AG20443 (cell line): ENCODE data around the gene RFXAP.
"Not testable (repeated sequence)": the region's sequence is repeated elsewhere in the genome, so short reads cannot be mapped to it uniquely, and the experiment has no call there.

Experiments used
- DNase-seq: peaks from one replicate; pipeline ENCODE4 v3.0.0; 2012; ENCODE audit warnings: low spot score, mixed read lengths

The RFXAP gene, protein sequence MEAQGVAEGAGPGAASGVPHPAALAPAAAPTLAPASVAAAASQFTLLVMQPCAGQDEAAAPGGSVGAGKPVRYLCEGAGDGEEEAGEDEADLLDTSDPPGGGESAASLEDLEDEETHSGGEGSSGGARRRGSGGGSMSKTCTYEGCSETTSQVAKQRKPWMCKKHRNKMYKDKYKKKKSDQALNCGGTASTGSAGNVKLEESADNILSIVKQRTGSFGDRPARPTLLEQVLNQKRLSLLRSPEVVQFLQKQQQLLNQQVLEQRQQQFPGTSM

DNA sequence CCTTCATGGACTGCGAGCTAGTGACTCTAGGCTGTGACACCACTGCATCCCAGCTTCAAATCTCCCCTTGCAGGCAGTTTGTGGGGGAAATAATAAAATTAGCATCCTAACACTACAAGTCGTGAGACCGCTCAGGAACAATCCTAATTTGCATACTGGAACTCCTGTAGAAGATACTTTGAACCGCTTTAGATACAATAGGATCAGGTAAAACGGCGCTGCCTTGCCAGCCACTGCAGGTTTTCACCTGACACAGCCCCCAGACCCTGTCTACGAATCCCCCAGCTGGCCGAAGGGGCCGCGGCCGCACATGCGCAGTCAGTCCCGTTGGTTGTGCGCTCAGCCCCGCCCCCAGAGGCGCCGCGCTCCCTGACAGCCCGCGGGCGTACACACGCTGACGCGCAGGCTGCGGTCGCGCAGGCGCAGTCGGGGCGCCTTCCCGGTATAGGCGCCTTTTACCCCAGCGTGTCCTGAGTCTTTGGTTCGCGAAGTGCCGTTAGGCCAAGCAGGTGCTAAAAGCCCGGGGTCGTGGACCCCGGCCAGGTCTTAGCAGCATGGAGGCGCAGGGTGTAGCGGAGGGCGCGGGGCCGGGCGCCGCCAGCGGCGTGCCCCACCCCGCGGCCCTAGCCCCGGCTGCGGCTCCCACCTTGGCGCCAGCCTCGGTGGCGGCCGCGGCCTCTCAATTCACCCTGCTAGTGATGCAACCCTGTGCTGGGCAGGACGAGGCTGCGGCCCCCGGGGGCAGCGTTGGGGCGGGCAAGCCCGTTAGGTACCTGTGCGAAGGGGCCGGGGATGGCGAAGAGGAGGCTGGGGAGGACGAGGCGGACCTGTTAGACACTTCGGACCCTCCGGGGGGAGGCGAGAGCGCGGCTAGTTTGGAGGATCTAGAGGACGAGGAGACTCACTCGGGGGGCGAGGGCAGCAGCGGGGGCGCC, at the start of gene RFXAP:
RFXAP (plus strand) TSS at position 419 of the 935 bp plus-strand sequence; CDS start at position 555, 136 bp downstream.
- DNase-seq = peak; percentile 100

- no peak for DNase-seq
These were observed 49.5 kb upstream of the RFXAP start for GRCh38 chr13:36769545-36769944.

GRCh38 chr13:36770741-36771140, 48.3 kb upstream of the RFXAP start:
- no peak for DNase-seq

DNA sequence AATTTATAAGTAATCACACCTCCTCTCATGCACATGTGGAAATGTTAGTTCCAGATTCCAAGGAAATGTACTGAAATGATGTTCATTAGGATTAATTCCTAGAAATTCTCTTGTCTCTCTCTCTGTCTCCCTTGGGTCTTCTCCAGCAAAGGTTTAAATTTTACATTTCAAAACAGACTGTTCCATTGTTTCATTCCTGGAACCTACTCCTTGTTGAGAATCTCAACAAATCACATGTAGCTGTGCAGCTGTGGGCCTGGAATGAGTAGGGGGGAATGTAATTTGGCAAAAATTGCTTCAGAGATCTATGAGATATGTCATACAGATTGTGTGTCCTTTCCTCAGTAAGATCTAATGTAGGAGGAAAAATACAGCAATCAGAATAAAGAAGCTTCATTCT, 46.2 kb upstream of the RFXAP start:
- DNase-seq = no peak

DNA sequence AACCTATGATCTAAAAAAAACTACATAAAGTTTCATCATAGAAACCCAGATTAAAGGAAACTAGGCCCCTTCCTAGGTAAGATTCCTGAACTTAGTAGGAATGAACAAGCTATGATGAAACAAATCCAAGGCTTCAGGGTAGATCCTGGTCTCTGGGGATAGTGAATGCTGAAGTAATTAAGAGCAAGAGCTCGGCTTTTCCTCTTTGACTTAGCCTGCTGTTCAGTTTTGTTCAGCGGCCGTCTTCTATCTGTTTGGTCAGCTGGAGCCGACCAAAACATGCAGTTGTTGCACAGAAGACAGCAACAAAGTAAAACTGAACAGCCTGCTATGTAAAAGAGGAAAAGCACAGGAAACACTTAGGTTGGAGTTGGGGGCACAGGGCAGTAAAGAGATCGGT, 44.1 kb upstream of the RFXAP start:
- DNase-seq = no peak

DNA sequence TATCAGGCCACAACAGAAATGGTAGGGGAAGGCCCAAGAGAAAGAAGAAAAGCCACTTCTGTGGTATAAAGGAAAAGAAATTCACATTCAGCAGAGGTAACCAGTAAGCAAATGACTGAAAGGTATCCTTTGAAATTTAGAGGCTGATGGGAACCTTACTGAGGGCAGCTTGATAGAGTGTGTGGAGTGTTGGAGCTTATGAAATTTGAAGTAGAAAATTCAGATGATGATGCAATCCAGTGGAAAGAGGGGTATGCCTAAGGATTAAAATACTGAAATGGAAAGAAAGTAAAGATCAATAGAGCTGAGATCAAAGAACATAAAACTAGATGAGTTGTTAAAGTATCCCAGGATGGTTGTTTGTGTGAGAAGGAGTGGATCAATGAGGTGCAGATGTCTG, 42.8 kb upstream of the RFXAP start:
- DNase-seq = no peak

- DNase-seq = peak; percentile 26
These were observed 40.8 kb upstream of the RFXAP start for GRCh38 chr13:36778083-36778671.

GRCh38 chr13:36783890-36784289, 35.1 kb upstream of the RFXAP start:
- DNase-seq = no peak

DNA sequence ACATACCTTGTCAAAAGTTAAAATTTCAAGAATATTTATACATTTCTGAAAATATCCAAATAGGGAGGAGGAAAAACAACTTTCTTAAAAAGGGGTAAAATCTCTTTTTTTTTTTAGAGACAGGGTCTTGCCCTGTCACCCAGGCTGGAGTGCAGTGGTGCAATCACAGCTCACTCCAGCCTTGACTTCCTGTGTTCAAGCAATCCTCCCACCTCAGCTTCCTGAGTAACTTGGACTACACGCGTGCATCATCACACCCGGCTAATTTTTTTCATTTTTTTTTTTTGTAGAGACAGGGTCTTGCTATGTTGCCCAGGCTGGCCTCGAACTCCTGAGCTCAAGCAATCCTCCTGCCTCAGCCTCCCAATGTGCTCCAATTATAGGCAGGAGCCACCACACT, 32.8 kb upstream of the RFXAP start:
- not testable (repeated sequence) for DNase-seq

DNA sequence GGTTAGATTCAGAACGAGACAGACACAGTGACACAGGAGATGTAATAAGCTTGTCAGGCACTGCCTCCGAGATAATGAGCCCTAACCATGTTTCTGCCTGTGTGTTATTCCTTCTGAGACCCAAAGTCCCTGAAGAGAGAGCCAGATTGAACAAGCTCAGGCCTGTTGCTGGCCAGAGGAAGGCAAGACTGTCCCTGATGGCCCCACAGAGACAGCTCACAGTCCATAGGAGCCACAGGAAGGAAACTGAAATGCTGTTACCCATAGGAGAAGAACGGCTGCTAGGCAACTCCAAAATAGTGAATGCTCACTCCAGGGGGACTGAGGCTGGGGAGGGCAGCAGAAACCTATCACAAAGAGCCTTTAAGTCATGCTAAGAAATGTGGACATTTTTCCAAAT, 31.8 kb upstream of the RFXAP start:
- no peak for DNase-seq

GRCh38 chr13:36788276-36788675, 30.7 kb upstream of the RFXAP start:
- peak; percentile 18 for DNase-seq

- DNase-seq = no peak
These were observed 30.0 kb upstream of the RFXAP start for GRCh38 chr13:36789061-36789460.

DNA sequence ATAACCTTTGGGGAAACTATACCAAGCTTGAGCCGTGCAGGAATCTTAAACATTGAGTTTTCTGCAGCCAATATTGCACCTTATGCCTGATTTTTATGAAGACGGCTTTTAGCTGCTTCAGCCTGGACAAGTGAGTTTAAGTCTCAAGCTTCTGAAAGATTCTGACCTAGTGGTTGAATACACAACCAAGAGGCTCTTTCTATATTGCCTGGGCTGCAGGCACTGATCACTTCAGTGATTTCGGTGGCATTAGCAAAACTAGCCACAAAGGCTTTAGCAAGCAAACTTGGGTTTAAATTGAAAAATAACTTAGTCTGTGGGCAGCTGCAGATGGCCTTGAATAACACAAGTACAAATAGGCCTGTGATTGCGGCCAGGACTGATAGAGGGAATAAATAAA, 29.3 kb upstream of the RFXAP start:
- no peak for DNase-seq

DNA sequence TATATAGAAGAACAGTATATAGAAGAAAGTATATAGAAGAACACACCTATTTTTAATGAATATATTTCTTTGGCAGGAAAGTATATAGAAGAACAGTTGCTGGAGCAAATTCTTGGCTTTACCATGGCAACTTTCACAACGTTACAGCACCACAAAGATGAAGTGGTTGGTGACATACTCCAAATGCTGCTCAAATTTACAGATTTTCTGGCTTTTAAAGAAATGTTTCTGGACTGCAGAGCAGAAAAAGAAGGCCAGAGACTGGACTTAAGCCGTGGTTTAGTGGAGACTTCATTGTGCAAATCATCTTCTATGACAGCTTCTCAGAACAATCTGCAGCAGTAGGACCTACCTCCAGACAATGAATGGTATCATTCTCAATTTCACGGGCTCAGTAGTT, 24.3 kb upstream of the RFXAP start:
- no peak for DNase-seq

DNA sequence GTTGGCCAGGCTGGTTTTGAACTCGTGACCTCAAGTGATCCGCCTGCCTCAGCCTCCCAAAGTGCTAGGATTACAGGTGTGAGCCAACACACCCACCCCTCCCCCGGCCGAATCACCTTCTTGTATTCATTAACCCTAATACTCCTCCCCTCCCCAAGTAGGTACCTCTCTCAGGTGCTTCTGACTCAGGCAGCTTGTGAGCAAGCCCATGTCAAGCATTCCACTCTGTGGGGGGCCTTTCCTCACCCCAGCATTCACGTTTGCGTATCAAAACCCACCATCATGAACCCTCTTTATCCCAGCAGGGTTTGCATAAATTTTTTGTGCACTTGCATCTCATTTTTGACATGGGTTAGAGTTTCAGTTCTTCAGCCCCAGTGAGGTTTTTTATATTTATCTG, 23.6 kb upstream of the RFXAP start:
- DNase-seq = no peak

- no peak for DNase-seq
These were observed 23.0 kb upstream of the RFXAP start for GRCh38 chr13:36796052-36796451.

- DNase-seq = no peak
These were observed 18.0 kb upstream of the RFXAP start for GRCh38 chr13:36801035-36801434.

DNA sequence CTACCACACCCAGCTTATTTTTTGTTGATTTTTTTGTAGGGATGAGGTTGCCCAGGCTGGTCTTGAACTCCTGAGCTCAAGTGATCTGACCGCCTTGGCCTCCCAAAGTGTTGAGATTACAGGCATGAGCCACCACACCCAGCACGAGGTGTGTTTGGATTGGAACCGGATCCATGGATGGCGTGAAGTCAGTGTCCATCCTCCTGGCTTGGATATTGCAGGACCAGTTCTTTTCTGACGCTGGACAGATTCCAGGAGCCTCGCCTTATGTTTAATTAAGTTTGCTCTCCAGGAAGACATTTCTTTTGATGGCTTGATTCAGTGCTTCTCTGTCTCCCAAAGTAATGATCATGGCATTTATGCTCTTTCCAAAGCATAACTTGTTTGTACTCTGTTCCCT, 14.4 kb upstream of the RFXAP start:
- DNase-seq = no peak

DNA sequence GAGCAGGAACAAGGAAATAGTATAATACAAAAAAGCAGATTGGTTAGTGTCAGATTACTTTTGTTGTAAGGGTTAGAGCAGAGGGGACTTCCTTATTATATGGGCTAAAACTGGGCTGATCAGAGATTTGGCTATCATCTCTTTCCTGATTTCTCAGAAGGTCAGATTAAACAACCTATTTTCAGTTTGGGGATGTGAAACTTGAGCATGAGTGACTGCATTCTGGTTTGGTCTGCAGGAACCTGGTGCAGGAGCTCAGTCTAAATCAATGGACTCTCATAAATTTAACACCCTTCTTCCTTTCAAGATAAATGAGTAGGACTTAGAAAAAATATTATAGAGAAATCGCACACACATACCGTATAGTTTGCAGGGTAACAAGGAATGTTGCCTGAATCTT, 12.9 kb upstream of the RFXAP start:
- DNase-seq = no peak

DNA sequence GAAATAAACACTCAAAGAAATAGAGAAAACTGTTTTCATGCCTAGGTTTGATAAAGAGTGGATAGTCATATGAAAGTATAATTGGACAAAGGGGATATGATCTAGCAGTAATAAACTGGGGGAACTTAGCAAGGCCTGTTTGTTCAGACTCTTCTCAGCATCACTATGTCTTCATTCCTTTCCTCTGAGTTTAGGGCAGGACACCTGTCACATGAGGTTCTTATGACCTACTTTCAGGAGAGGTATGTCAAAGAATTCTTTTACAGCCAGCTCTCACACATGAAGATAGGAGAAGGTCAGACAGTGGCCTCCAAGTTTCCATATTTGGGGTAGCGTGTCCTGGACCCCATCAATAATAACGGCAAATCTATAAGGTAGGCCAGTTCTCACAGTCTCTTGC, 11.4 kb upstream of the RFXAP start:
- no peak for DNase-seq

GRCh38 chr13:36813225-36813624, 5.8 kb upstream of the RFXAP start:
- no peak for DNase-seq

DNA sequence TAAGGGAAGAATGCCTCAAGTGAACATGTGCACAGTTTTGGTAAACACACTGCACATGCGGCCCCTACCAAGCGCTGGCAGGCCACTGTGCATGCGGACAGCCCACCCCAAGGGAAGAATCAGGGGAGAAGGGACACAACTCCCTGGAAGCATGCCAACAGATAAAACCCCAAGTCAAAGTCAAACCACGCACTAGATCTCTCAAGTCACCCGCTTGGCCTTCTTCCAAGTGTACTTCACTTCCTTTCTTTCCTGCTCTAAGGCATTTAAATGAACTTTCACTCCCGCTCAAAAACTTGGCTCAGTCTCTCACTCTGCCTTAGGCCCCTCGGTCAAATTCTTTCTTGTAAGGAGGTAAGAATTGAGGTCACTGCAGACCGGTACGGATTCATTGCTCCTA, 4.6 kb upstream of the RFXAP start:
- DNase-seq = no peak

- DNase-seq = peak; percentile 24
These were observed 4.0 kb upstream of the RFXAP start for GRCh38 chr13:36815062-36815461.
